SK-N-SH treated with all-trans-retinoic acid at 6 μM for 48 hours (cell line): Measurements from ENCODE around the gene MMGT1.

ENCODE experiments used
- ATAC-seq: fragments of 200-7000 bp; cut with Tn5 transposase; 3 replicates; pipeline ENCODE4 v1.9.1; 2020; ENCODE audit warnings: mild to moderate bottlenecking, moderate library complexity
- ARNTL ChIP-seq: fragments of 450-650 bp; formaldehyde crosslinking; IDR thresholded peaks from 2 replicates; pipeline ENCODE4 v1.5.0; 2020; ENCODE audit warnings: low read depth, mild to moderate bottlenecking, moderate library complexity, borderline replicate concordance
- BACH2 ChIP-seq: fragments of 250-450 bp; sonication (Bioruptor Pico); IDR thresholded peaks from 2 replicates; pipeline ENCODE4 v1.9.0; 2021; ENCODE audit warnings: mild to moderate bottlenecking, borderline replicate concordance
- CSDC2 ChIP-seq: fragments of 250-450 bp; sonication (Bioruptor Pico); IDR thresholded peaks from 2 replicates; pipeline ENCODE4 v1.5.0; 2020; ENCODE audit warnings: mild to moderate bottlenecking, moderate library complexity
- ESRRG ChIP-seq: fragments of 250-450 bp; sonication (Bioruptor Pico); IDR thresholded peaks from 2 replicates; pipeline ENCODE4 v1.6.1; 2021; ENCODE audit warnings: mild to moderate bottlenecking
- GLIS3 ChIP-seq: fragments of 250-450 bp; sonication (Bioruptor Pico); IDR thresholded peaks from 2 replicates; pipeline ENCODE4 v1.5.0; 2020; ENCODE audit warnings: mild to moderate bottlenecking, moderate library complexity
- ISL1 ChIP-seq: fragments of 250-450 bp; sonication (Bioruptor Pico); IDR thresholded peaks from 2 replicates; pipeline ENCODE4 v2.1.2; 2022; ENCODE audit warnings: mild to moderate bottlenecking, moderate library complexity
- OSR1 ChIP-seq: fragments of 250-450 bp; sonication (Bioruptor Pico); IDR thresholded peaks from 2 replicates; pipeline ENCODE4 v1.8.0; 2022; ENCODE audit warnings: moderate library complexity, mild to moderate bottlenecking, inconsistent platforms
- PPARA ChIP-seq: fragments of 250-450 bp; sonication (Bioruptor Pico); IDR thresholded peaks from 2 replicates; pipeline ENCODE4 v1.5.0; 2020; ENCODE audit warnings: mild to moderate bottlenecking, borderline replicate concordance
- RARB ChIP-seq: fragments of 250-450 bp; sonication (Bioruptor Pico); IDR thresholded peaks from 2 replicates; pipeline ENCODE4 v1.8.0; 2021; ENCODE audit warnings: mild to moderate bottlenecking, moderate library complexity
- SNAI2 ChIP-seq: fragments of 250-450 bp; sonication (Bioruptor Pico); IDR thresholded peaks from 2 replicates; pipeline ENCODE4 v1.5.0; 2020; ENCODE audit warnings: mild to moderate bottlenecking, moderate library complexity
- TCF4 ChIP-seq: fragments of 250-450 bp; sonication (Bioruptor Pico); IDR thresholded peaks from 2 replicates; pipeline ENCODE4 v1.8.0; 2021; ENCODE audit warnings: mild to moderate bottlenecking, moderate library complexity, borderline replicate concordance
- TOX ChIP-seq: fragments of 250-450 bp; sonication (Bioruptor Pico); IDR thresholded peaks from 2 replicates; pipeline ENCODE4 v1.8.0; 2021; ENCODE audit warnings: mild to moderate bottlenecking, moderate library complexity, borderline replicate concordance
- ZC3H10 ChIP-seq: fragments of 250-450 bp; sonication (Bioruptor Pico); IDR thresholded peaks from 2 replicates; pipeline ENCODE4 v1.5.1; 2021; ENCODE audit warnings: mild to moderate bottlenecking, moderate library complexity
- ZFP3 ChIP-seq: fragments of 250-450 bp; sonication (Bioruptor Pico); IDR thresholded peaks from 2 replicates; pipeline ENCODE4 v1.5.0; 2020; ENCODE audit warnings: mild to moderate bottlenecking, moderate library complexity
- ZFP30 ChIP-seq: fragments of 450-650 bp; formaldehyde crosslinking; IDR thresholded peaks from 2 replicates; pipeline ENCODE4 v1.5.0; 2022; ENCODE audit warnings: mild to moderate bottlenecking, moderate library complexity
- ZNF70 ChIP-seq: fragments of 450-650 bp; formaldehyde crosslinking; IDR thresholded peaks from 2 replicates; pipeline ENCODE4 v1.5.0; 2020; ENCODE audit warnings: mild to moderate bottlenecking, moderate library complexity
- ZNF8 ChIP-seq: fragments of 450-650 bp; formaldehyde crosslinking; IDR thresholded peaks from 2 replicates; pipeline ENCODE4 v1.5.0; 2020; ENCODE audit warnings: mild to moderate bottlenecking, moderate library complexity
- TF ChIP-seq, protein P1 (sequence below): fragments of 250-450 bp; sonication (Bioruptor Pico); IDR thresholded peaks from 2 replicates; pipeline ENCODE4 v1.5.0; 2020; ENCODE audit warnings: mild to moderate bottlenecking, moderate library complexity
- TF ChIP-seq, protein P2 (sequence below): fragments of 250-450 bp; sonication (Bioruptor Pico); IDR thresholded peaks from 2 replicates; pipeline ENCODE4 v1.5.1; 2020; ENCODE audit warnings: low read depth, mild to moderate bottlenecking, moderate library complexity
- TF ChIP-seq, protein P3 (sequence below): fragments of 250-450 bp; sonication (Bioruptor Pico); IDR thresholded peaks from 2 replicates; pipeline ENCODE4 v1.8.0; 2021; ENCODE audit warnings: low read depth, mild to moderate bottlenecking, moderate library complexity, borderline replicate concordance
- TF ChIP-seq, protein P4 (sequence below): fragments of 250-450 bp; sonication (Bioruptor Pico); IDR thresholded peaks from 2 replicates; pipeline ENCODE4 v1.5.1; 2021; ENCODE audit warnings: mild to moderate bottlenecking, moderate library complexity

Gene MMGT1

DNA sequence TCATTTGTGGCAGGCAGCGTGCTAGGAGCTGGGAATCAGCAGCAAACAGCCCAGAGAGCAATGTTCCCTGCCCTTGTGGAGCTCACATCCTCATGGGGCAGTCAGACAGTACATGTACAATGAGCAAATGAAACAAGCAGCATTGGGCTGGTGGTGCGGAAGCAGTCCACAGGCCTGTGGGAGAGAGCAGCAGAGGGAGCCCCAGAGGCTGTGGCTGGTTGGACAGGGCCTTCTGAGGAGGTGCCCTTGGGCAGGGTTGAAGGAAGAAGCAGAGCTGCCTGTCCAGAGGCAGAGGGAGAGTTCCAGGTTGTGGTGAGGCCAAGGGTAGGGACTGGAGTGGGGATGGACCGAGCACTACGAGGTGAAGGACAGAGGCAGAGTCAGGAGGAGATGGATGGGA, 22.5 kb downstream of the MMGT1 start (continued):
- TF ChIP-seq, protein P1, sequence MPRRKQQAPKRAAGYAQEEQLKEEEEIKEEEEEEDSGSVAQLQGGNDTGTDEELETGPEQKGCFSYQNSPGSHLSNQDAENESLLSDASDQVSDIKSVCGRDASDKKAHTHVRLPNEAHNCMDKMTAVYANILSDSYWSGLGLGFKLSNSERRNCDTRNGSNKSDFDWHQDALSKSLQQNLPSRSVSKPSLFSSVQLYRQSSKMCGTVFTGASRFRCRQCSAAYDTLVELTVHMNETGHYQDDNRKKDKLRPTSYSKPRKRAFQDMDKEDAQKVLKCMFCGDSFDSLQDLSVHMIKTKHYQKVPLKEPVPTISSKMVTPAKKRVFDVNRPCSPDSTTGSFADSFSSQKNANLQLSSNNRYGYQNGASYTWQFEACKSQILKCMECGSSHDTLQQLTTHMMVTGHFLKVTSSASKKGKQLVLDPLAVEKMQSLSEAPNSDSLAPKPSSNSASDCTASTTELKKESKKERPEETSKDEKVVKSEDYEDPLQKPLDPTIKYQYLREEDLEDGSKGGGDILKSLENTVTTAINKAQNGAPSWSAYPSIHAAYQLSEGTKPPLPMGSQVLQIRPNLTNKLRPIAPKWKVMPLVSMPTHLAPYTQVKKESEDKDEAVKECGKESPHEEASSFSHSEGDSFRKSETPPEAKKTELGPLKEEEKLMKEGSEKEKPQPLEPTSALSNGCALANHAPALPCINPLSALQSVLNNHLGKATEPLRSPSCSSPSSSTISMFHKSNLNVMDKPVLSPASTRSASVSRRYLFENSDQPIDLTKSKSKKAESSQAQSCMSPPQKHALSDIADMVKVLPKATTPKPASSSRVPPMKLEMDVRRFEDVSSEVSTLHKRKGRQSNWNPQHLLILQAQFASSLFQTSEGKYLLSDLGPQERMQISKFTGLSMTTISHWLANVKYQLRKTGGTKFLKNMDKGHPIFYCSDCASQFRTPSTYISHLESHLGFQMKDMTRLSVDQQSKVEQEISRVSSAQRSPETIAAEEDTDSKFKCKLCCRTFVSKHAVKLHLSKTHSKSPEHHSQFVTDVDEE (CRISPR knock-in tag), result no peak
- no peak for TF ChIP-seq TCF4 (CRISPR knock-in tag)

DNA sequence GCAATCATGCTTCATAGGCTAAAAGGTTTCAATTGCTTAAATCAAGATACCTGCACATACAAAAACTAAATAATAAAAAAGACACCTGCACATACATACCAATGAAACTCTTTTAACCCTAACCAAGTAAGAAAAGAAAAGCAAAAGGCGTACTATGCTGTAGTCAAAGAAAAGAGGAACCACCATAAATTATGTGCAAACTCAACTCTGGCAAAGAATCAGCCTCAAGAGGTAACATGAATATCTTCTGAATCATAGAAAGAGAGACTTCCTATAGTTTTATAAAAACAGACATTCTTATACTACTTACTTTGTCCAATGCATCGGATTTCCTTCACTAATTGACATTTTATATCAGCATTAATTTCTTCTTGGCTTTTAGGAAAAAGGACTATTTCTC, 29.3 kb downstream of the MMGT1 start:
- TF ChIP-seq, protein P1 (CRISPR knock-in tag), result no peak
- TF ChIP-seq ZNF70 (CRISPR knock-in tag) (no peak), ISL1 (CRISPR knock-in tag) (no peak), GLIS3 (CRISPR knock-in tag) (no peak), RARB (CRISPR knock-in tag) (no peak), TOX (no peak), ZC3H10 (CRISPR knock-in tag) (no peak), SNAI2 (CRISPR knock-in tag) (no peak), OSR1 (no peak), ZNF8 (CRISPR knock-in tag) (no peak), PPARA (CRISPR knock-in tag) (no peak), ZFP3 (CRISPR knock-in tag) (no peak), ZFP30 (CRISPR knock-in tag) (no peak), TCF4 (CRISPR knock-in tag) (no peak), CSDC2 (CRISPR knock-in tag) (no peak), ESRRG (CRISPR knock-in tag) (no peak)
- TF ChIP-seq, protein P2, sequence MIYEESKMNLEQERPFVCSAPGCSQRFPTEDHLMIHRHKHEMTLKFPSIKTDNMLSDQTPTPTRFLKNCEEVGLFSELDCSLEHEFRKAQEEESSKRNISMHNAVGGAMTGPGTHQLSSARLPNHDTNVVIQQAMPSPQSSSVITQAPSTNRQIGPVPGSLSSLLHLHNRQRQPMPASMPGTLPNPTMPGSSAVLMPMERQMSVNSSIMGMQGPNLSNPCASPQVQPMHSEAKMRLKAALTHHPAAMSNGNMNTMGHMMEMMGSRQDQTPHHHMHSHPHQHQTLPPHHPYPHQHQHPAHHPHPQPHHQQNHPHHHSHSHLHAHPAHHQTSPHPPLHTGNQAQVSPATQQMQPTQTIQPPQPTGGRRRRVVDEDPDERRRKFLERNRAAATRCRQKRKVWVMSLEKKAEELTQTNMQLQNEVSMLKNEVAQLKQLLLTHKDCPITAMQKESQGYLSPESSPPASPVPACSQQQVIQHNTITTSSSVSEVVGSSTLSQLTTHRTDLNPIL, result no peak
- TF ChIP-seq, protein P3, sequence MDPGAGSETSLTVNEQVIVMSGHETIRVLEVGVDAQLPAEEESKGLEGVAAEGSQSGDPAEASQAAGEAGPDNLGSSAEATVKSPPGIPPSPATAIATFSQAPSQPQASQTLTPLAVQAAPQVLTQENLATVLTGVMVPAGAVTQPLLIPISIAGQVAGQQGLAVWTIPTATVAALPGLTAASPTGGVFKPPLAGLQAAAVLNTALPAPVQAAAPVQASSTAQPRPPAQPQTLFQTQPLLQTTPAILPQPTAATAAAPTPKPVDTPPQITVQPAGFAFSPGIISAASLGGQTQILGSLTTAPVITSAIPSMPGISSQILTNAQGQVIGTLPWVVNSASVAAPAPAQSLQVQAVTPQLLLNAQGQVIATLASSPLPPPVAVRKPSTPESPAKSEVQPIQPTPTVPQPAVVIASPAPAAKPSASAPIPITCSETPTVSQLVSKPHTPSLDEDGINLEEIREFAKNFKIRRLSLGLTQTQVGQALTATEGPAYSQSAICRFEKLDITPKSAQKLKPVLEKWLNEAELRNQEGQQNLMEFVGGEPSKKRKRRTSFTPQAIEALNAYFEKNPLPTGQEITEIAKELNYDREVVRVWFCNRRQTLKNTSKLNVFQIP (CRISPR knock-in tag), result no peak
- TF ChIP-seq, protein P4, sequence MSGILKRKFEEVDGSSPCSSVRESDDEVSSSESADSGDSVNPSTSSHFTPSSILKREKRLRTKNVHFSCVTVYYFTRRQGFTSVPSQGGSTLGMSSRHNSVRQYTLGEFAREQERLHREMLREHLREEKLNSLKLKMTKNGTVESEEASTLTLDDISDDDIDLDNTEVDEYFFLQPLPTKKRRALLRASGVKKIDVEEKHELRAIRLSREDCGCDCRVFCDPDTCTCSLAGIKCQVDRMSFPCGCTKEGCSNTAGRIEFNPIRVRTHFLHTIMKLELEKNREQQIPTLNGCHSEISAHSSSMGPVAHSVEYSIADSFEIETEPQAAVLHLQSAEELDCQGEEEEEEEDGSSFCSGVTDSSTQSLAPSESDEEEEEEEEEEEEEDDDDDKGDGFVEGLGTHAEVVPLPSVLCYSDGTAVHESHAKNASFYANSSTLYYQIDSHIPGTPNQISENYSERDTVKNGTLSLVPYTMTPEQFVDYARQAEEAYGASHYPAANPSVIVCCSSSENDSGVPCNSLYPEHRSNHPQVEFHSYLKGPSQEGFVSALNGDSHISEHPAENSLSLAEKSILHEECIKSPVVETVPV, result no peak
- no peak for ATAC-seq

DNA sequence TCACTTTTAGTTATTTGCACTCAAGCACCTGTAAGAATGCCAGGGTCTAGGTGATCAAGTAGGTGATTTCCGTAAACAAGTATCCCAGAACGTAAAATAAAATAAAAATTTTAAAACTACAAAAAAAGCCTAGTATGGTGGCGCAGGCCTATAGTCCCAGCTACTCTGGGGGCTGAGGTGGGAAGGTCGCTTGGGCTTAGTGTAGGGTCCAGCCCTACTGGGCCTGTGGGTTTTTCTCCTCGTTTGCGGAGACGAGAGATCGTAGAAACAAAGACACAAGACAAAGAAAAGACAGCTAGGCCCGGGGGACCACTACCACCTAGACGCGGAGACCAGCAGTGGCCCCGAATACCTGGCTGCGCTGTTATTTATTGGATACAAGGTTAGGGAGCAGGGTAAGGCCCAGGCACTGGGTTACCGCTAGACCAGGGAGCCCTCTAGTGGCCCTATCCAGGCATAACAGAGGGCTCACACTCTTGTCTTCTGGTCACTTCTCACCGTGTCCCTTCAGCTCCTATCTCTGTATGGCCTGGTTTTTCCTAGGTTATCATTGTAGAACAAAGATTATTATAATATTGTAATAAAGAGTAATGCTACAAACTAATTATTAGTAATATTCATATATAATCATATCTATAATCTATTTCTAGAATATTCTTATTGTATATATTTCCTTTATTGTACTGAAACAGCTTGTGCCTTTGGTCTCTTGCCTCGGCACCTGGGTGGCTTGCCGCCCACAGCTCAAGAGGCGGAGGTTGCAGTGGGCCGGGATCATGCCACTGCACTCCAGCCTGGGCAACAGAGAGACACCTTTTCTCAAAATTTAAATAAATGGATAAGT, 41.9 kb downstream of the MMGT1 start:
- ATAC-seq, result peak; percentile 97
- TF ChIP-seq ZFP30 (CRISPR knock-in tag), result no peak
- TF ChIP-seq, protein P4, result no peak
- TF ChIP-seq TCF4 (CRISPR knock-in tag), result no peak
- no peak for TF ChIP-seq ZFP3 (CRISPR knock-in tag)
- TF ChIP-seq BACH2 (CRISPR knock-in tag), result no peak
- TF ChIP-seq SNAI2 (CRISPR knock-in tag), result no peak
- TF ChIP-seq GLIS3 (CRISPR knock-in tag), result no peak
- TF ChIP-seq, protein P2, result no peak
- TF ChIP-seq ARNTL (CRISPR knock-in tag), result no peak
